Sigmoid colon (tissue), 7 donors: Measurements from ENCODE around the gene ATMIN. TPM values are rescaled to one million over a fixed set of nuclear protein-coding genes. Genes with fewer than 3 reads are reported as not detected.

ENCODE experiments used
- DNase-seq: peaks from one replicate; pipeline ENCODE4 v3.0.0-alpha.2; 2019
- H3K27ac ChIP-seq, 4 donors: fragments of 200-600 bp; sonication (generic); one replicate each; pipeline ENCODE4 v1.5.1; 2016 to 2019; ENCODE audit warnings: mild to moderate bottlenecking in 1 of 4
- H3K27me3 ChIP-seq, 3 donors: fragments of 200-600 bp; sonication (generic); one replicate each; pipeline ENCODE4 v1.5.1; 2019; ENCODE audit warnings: mild to moderate bottlenecking in 1 of 3
- H3K36me3 ChIP-seq, 4 donors: fragments of 200-600 bp; sonication (generic); one replicate each; pipeline ENCODE4 v1.5.1; 2016 to 2019
- H3K4me1 ChIP-seq, 4 donors: fragments of 200-600 bp; sonication (generic); one replicate each; pipeline ENCODE4 v1.5.1; 2017 to 2019
- H3K4me3 ChIP-seq, 4 donors: fragments of 200-600 bp; sonication (generic); one replicate each; pipeline ENCODE4 v1.5.1; 2017 to 2019; ENCODE audit warnings: mild to moderate bottlenecking in 2 of 4, moderate library complexity in 1 of 4
- H3K9me3 ChIP-seq, 4 donors: fragments of 200-600 bp in 3 of 4; sonication (generic) in 3 of 4; one replicate each; pipeline versions ENCODE4 v1.5.1 to v1.6.1; 2013 to 2019
- EP300 ChIP-seq, 4 donors: sonication (generic); formaldehyde crosslinking; IDR thresholded peaks; one replicate each; pipeline ENCODE4 v1.6.1; 2017; ENCODE audit warnings: antibody characterized with exemption in 4 of 4
- POLR2A ChIP-seq, 2 donors: fragments of 450-650 bp; IDR thresholded peaks; one replicate each; pipeline ENCODE4 v1.6.1; 2016; ENCODE audit warnings: antibody characterized with exemption in 2 of 2, mild to moderate bottlenecking in 2 of 2, moderate library complexity in 2 of 2
- POLR2AphosphoS5 ChIP-seq, 4 donors: sonication (generic); formaldehyde crosslinking; IDR thresholded peaks; one replicate each; pipeline ENCODE4 v1.6.1; 2017; ENCODE audit warnings: antibody characterized with exemption in 4 of 4
- WGBS, 2 donors: extraction: QIAGEN DNeasy Blood & Tissue Kit; methylation state at CpG; one replicate each; pipeline ENCODE4 v1.1.7; 2013; 5-methylcytosine and 5-hydroxymethylcytosine counted together
- intact Hi-C: fragments of 100-400 bp; cut with DNase I; formaldehyde crosslinking; loops from one replicate; pipeline ENCODE4 v1.15.1; 2023
- polyA plus RNA-seq, 3 donors: library from polyadenylated mRNA; stranded (reverse); fragments of 200-250 nt; gene quantifications; one replicate each; pipeline ENCODE4 v1.2.3, GENCODE V29; 2013
- total RNA-seq, 4 donors: library from RNA; depleted of rRNA; stranded (reverse); fragments of >200 nt; gene quantifications; one replicate each; pipeline ENCODE4 v1.1.0, GENCODE V29; 2016
- TF ChIP-seq, protein P1 (sequence below), 4 experiments: fragments of 450-650 bp in 3 of 4; fragments of 200-600 bp in 1 of 4; IDR thresholded peaks; one replicate each; pipeline ENCODE4 v1.5.1; 2016 to 2019; ENCODE audit warnings: antibody characterized with exemption in 4 of 4, mild to moderate bottlenecking in 3 of 4, moderate library complexity in 2 of 4
- donor health status: healthy with polysubstance abuse.
- donor health status: Bipolar disorder and iron deficiency.
- donor health status: healthy.

ATMIN gene
- total and polyA plus RNA-seq, 7 donors, result 14.1 to 31.9 (median 26.3) TPM

DNA sequence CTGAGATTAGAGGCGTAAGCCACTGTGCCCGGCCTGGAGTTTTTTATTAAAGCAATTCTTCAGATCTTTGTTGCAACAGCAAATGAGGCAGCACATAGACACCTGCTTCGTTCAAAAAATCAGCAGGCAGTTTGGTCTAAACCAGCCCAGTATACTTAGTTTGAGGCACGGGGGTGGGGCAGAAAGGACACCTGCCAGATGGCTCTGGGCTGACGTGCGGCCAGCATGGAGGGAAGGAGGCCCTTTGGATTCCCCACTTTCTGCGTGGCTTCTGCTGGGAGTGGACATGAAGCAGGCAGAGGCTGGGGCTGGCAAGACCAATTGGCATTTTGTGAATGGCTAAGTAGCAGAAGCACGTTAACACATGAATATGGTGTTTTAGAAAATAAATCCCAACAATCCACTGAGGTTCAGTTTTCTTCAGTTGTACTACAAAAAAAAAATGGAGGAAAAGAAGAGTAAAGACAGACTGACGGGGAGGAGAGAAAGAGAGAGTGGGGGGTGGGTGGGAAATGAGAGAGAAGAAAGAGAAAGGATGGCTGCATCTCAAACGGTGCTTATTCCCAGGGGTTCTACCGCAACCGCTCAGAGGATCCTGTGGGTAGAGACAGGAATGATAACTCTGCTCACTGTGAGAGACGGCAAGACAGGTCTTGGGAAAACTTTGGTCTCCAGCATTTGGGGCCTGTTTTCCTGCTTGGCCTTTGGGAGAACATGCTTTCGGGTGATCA, 25.1 kb downstream of the ATMIN start:
- H3K27ac ChIP-seq, result no peak overlapping the region
- intact Hi-C loops, result no loop called here
- DNase-seq, result no peak
- no peaks in the 10 kb centered on the region for H3K9me3 ChIP-seq
- H3K4me1 ChIP-seq, result no peaks in the 10 kb centered on the region
- H3K4me3 ChIP-seq, result no peak overlapping the region
- no peaks in the 10 kb centered on the region for H3K27me3 ChIP-seq
- 85 to 90% methylated on average over 14 of the region's 14 CpGs for WGBS, 2 donors
- H3K36me3 ChIP-seq, result no peaks in the 10 kb centered on the region
- TF ChIP-seq POLR2AphosphoS5 (IDR thresholded peaks at IDR 0.05) (no peak), EP300 (IDR thresholded peaks at IDR 0.05) (no peak)
- TF ChIP-seq, protein P1, sequence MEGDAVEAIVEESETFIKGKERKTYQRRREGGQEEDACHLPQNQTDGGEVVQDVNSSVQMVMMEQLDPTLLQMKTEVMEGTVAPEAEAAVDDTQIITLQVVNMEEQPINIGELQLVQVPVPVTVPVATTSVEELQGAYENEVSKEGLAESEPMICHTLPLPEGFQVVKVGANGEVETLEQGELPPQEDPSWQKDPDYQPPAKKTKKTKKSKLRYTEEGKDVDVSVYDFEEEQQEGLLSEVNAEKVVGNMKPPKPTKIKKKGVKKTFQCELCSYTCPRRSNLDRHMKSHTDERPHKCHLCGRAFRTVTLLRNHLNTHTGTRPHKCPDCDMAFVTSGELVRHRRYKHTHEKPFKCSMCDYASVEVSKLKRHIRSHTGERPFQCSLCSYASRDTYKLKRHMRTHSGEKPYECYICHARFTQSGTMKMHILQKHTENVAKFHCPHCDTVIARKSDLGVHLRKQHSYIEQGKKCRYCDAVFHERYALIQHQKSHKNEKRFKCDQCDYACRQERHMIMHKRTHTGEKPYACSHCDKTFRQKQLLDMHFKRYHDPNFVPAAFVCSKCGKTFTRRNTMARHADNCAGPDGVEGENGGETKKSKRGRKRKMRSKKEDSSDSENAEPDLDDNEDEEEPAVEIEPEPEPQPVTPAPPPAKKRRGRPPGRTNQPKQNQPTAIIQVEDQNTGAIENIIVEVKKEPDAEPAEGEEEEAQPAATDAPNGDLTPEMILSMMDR (IDR thresholded peaks at IDR 0.05), result no peak

DNA sequence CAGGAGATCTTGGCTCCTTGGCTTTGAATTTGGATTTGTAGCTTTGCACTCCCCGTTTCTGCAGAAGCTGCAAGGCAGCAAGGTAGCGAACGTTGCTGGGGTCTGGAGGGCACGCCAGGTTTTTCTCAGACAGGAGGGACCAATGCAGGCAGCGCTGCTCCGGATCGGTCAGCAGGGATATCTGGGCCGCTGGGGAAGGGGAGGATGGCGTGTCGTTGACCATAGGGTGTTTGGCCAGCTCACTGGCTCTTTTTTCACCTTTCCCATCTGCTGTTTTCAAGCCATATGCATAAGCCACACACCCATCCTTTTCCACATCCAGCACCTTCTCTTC, 25.6 kb downstream of the ATMIN start:
- no peaks in the 10 kb centered on the region for H3K27me3 ChIP-seq
- no peaks in the 10 kb centered on the region for H3K36me3 ChIP-seq
- no peaks in the 10 kb centered on the region for H3K9me3 ChIP-seq
- intact Hi-C loops, result no loop called here
- no peak overlapping the region for H3K27ac ChIP-seq
- H3K4me1 ChIP-seq, result no peaks in the 10 kb centered on the region
- 93 to 94% methylated on average over 10 of the region's 10 CpGs for WGBS, 2 donors
- no peak overlapping the region for H3K4me3 ChIP-seq
- TF ChIP-seq, protein P1 (IDR thresholded peaks at IDR 0.05), result no peak
- TF ChIP-seq POLR2A (IDR thresholded peaks at IDR 0.05) (no peak), POLR2AphosphoS5 (IDR thresholded peaks at IDR 0.05) (no peak), EP300 (IDR thresholded peaks at IDR 0.05) (no peak)
- no peak for DNase-seq

DNA sequence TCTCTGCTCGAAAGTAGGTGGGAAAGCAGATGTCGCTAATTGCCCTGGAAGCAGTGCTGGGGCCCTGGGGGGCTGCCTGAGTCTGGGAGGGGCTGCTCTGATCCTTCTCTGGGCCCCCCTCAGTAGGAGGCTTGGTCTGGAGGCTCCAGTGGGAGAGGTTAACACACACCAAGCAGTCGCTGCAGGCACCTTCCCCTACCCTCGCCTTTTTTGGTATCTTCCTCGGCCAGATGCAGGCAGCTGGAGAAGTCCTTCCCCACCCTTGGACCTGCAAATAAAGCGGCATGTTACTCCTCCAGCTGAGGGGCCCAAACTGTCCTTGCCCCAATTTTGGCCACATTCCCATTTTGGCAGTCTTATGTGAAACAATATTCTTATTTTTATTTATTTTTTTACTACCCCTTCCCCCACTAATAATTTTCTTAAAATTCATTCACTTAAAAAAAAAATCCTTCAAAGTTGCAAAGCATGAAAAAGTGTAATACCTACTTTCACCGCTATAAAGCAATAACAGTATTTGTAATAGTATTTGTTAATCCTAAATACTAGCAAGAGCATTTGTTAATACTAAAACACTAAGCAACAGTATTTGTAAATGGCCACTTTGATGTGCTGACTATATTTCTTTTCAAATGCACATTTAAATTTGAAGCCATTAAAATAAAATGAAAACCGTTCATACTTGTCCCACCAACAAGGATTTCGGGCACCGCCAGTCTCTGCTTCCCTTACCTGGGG, 26.4 kb downstream of the ATMIN start:
- H3K4me3 ChIP-seq, result no peak overlapping the region

DNA sequence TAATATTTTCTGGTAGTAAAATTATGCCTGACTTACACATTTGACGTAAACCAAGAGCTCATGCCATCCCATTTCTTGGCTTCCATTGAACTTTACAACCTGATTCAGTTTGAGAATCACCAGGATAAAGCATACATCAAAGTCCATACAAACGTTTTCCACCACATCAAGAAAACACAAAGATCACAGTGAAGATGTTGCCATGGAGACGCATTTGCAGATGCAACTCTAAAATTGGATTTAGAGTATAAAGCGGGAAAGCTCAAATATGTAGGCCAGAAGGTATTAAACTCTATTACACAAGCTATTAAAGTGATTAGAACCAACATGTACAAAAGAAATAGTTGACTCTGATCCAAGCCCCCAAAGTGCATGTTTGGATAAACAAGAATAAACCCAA, 31.0 kb downstream of the ATMIN start:
- no peaks in the 10 kb centered on the region for H3K4me1 ChIP-seq
- no peaks in the 10 kb centered on the region for H3K9me3 ChIP-seq
- TF ChIP-seq, protein P1 (IDR thresholded peaks at IDR 0.05), result no peak
- TF ChIP-seq POLR2A (IDR thresholded peaks at IDR 0.05) (no peak), EP300 (IDR thresholded peaks at IDR 0.05) (no peak), POLR2AphosphoS5 (IDR thresholded peaks at IDR 0.05) (no peak)
- WGBS, 2 donors, result 66 to 67% methylated on average over 4 of the region's 4 CpGs
- intact Hi-C loops, result no loop called here
- no peaks in the 10 kb centered on the region for H3K27me3 ChIP-seq
- DNase-seq, result no peak
- no peak overlapping the region for H3K27ac ChIP-seq
- H3K36me3 ChIP-seq, result no peaks in the 10 kb centered on the region
- no peak overlapping the region for H3K4me3 ChIP-seq

More for the DNA sequence above, 26.4 kb downstream of the ATMIN start:
- Histone ChIP-seq H3K36me3 (no peaks in the 10 kb centered on the region), H3K9me3 (no peaks in the 10 kb centered on the region), H3K27ac (no peak overlapping the region), H3K4me1 (no peaks in the 10 kb centered on the region), H3K27me3 (no peaks in the 10 kb centered on the region)
- WGBS, 2 donors, result 86 to 91% methylated on average over 10 of the region's 10 CpGs
- TF ChIP-seq, protein P1 (IDR thresholded peaks at IDR 0.05), result no peak
- no peak for TF ChIP-seq POLR2A (IDR thresholded peaks at IDR 0.05)
- no peak for TF ChIP-seq EP300 (IDR thresholded peaks at IDR 0.05)
- no peak for TF ChIP-seq POLR2AphosphoS5 (IDR thresholded peaks at IDR 0.05)
- intact Hi-C loops, result no loop called here
- DNase-seq, result no peak
